SU-DHL-6 (cell line): ENCODE measurements around the gene NT5C2.

ENCODE experiments used
- H2AFZ ChIP-seq: fragments of 200-600 bp; sonication (generic); 2 replicates; pipeline ENCODE4 v1.6.1; 2014; ENCODE audit warnings: low read depth, mild to moderate bottlenecking, moderate library complexity, mixed read lengths, antibody characterized with exemption, low read length; ENCODE audit not compliant: severe bottlenecking
- H3F3A ChIP-seq: fragments of 200-600 bp; shearing (Covaris generic); 2 replicates; pipeline ENCODE4 v1.6.0; 2016; ENCODE audit warnings: antibody characterized with exemption, mild to moderate bottlenecking; ENCODE audit not compliant: insufficient read depth
- H3K27ac ChIP-seq: fragments of 200-600 bp; sonication (generic); 2 replicates; pipeline ENCODE4 v1.5.1; 2016; ENCODE audit warnings: low read depth, mild to moderate bottlenecking, low read length, moderate library complexity, mixed read lengths
- H3K27me3 ChIP-seq: fragments of 200-600 bp; sonication (generic), shearing (Covaris generic); 2 replicates; pipeline ENCODE4 v1.6.0; 2014; ENCODE audit warnings: mild to moderate bottlenecking, low read length
- H3K36me3 ChIP-seq: fragments of 200-600 bp; sonication (generic); 2 replicates; pipeline ENCODE4 v1.6.1; 2014; ENCODE audit warnings: mild to moderate bottlenecking, low read length, mixed read lengths
- H3K4me2 ChIP-seq: fragments of 300-600, 200-600 bp; shearing (Covaris generic), sonication (generic); 2 replicates; pipeline ENCODE4 v1.6.0; 2014; ENCODE audit warnings: low read length, low read depth, mild to moderate bottlenecking; ENCODE audit not compliant: poor library complexity, severe bottlenecking
- H3K4me3 ChIP-seq: fragments of 200-600 bp; sonication (generic); 2 replicates; pipeline ENCODE4 v1.5.1; 2014; ENCODE audit warnings: antibody characterized with exemption, low read length, mild to moderate bottlenecking, mixed read lengths; ENCODE audit not compliant: insufficient read depth, poor library complexity, severe bottlenecking
- H3K79me2 ChIP-seq: fragments of 200-600 bp; sonication (generic); 2 replicates; pipeline ENCODE4 v1.6.1; 2014; ENCODE audit warnings: mild to moderate bottlenecking, low read length, moderate library complexity; ENCODE audit not compliant: insufficient read depth
- H3K9ac ChIP-seq: fragments of 200-600 bp; sonication (generic); 2 replicates; pipeline ENCODE4 v1.7.0; 2014; ENCODE audit warnings: mild to moderate bottlenecking, low read length
- H3K9me2 ChIP-seq: fragments of 200-600 bp; sonication (generic); replicated peaks from 2 replicates; pipeline ENCODE4 v1.6.1; 2014; ENCODE audit warnings: low read length; ENCODE audit not compliant: insufficient read depth
- H3K9me3 ChIP-seq: fragments of 200-600 bp; sonication (generic); 2 replicates; pipeline ENCODE4 v1.6.1; 2014; ENCODE audit warnings: low read length, mixed read lengths; ENCODE audit not compliant: insufficient read depth
- H4K20me1 ChIP-seq: fragments of 200-600 bp; sonication (generic); 2 replicates; pipeline ENCODE4 v1.6.1; 2014; ENCODE audit warnings: low read depth, mild to moderate bottlenecking, antibody characterized with exemption, low read length, moderate library complexity, mixed read lengths
- CTCF ChIP-seq: fragments of 200-600 bp; sonication (generic); IDR thresholded peaks from one replicate; pipeline ENCODE4 v1.5.1; 2017; ENCODE audit warnings: antibody characterized with exemption, mild to moderate bottlenecking, low read length, moderate library complexity; ENCODE audit not compliant: insufficient read depth, poor library complexity, severe bottlenecking
- EZH2phosphoT487 ChIP-seq: fragments of 200-600 bp; sonication (generic), shearing (Covaris generic); conservative IDR thresholded peaks from 2 replicates; pipeline ENCODE4 v1.6.1; 2018; ENCODE audit warnings: mild to moderate bottlenecking, antibody characterized with exemption, low read length, moderate library complexity, mixed read lengths

The NT5C2 gene

GRCh38 chr10:103117247-103117646 is 75.8 kb downstream of the NT5C2 start:
- Histone ChIP-seq H3K4me3 (no peak overlapping the region), H4K20me1 (no peaks in the 10 kb centered on the region), H2AFZ (no peak overlapping the region), H3K36me3 (no peaks in the 10 kb centered on the region), H3K9me2 (no peaks in the 10 kb centered on the region), H3K9me3 (no peaks in the 10 kb centered on the region), H3K4me2 (no peak overlapping the region), H3K9ac (no peak overlapping the region), H3K27ac (no peak overlapping the region), H3K27me3 (no peaks in the 10 kb centered on the region), H3K79me2 (peaks cover 6% of the 10 kb centered on the region; the same call in 1 of the 2 replicates), H3F3A (0 out of 2 replicates have a peak, but pooled peaks cover 3% of the 10 kb centered on the region)
- no peak for TF ChIP-seq CTCF
- no peak for TF ChIP-seq EZH2phosphoT487

GRCh38 chr10:103114876-103115275 is 78.2 kb downstream of the NT5C2 start:
- TF ChIP-seq CTCF: no peak
- TF ChIP-seq EZH2phosphoT487: no peak
- Histone ChIP-seq H4K20me1 (no peaks in the 10 kb centered on the region), H3K9ac (no peak overlapping the region), H3K9me3 (no peaks in the 10 kb centered on the region), H3F3A (no peaks in the 10 kb centered on the region), H3K9me2 (no peaks in the 10 kb centered on the region), H3K36me3 (no peaks in the 10 kb centered on the region), H3K4me2 (no peak overlapping the region), H3K4me3 (no peak overlapping the region), H3K27ac (no peak overlapping the region), H3K27me3 (no peaks in the 10 kb centered on the region), H2AFZ (no peak overlapping the region), H3K79me2 (no peaks in the 10 kb centered on the region; the same call in 1 of the 2 replicates)

GRCh38 chr10:103111918-103112877 is 80.9 kb downstream of the NT5C2 start:
- H3K27me3 ChIP-seq: no peaks in the 10 kb centered on the region
- no peak for TF ChIP-seq EZH2phosphoT487
- no peak overlapping the region for H2AFZ ChIP-seq
- H3K79me2 ChIP-seq: no peaks in the 10 kb centered on the region; the same call in 1 of the 2 replicates
- no peak overlapping the region for H3K4me3 ChIP-seq
- H3K9me2 ChIP-seq: no peaks in the 10 kb centered on the region
- H3F3A ChIP-seq: no peaks in the 10 kb centered on the region
- no peaks in the 10 kb centered on the region for H3K9me3 ChIP-seq
- H3K27ac ChIP-seq: no peak overlapping the region
- H4K20me1 ChIP-seq: no peaks in the 10 kb centered on the region
- no peak overlapping the region for H3K4me2 ChIP-seq
- no peaks in the 10 kb centered on the region for H3K36me3 ChIP-seq
- no peak overlapping the region for H3K9ac ChIP-seq
